DMS 273 (cell line): ENCODE results near the gene ARHGAP31.
"Not testable (repeated sequence)": the region's sequence is repeated elsewhere in the genome, so short reads cannot be mapped to it uniquely, and the experiment has no call there.

ENCODE experiments used
- DNase-seq: peaks from one replicate; lab custom pipeline; 2025; ENCODE audit not compliant: unreplicated experiment; lab: John Stamatoyannopoulos, UW

ARHGAP31 gene

DNA sequence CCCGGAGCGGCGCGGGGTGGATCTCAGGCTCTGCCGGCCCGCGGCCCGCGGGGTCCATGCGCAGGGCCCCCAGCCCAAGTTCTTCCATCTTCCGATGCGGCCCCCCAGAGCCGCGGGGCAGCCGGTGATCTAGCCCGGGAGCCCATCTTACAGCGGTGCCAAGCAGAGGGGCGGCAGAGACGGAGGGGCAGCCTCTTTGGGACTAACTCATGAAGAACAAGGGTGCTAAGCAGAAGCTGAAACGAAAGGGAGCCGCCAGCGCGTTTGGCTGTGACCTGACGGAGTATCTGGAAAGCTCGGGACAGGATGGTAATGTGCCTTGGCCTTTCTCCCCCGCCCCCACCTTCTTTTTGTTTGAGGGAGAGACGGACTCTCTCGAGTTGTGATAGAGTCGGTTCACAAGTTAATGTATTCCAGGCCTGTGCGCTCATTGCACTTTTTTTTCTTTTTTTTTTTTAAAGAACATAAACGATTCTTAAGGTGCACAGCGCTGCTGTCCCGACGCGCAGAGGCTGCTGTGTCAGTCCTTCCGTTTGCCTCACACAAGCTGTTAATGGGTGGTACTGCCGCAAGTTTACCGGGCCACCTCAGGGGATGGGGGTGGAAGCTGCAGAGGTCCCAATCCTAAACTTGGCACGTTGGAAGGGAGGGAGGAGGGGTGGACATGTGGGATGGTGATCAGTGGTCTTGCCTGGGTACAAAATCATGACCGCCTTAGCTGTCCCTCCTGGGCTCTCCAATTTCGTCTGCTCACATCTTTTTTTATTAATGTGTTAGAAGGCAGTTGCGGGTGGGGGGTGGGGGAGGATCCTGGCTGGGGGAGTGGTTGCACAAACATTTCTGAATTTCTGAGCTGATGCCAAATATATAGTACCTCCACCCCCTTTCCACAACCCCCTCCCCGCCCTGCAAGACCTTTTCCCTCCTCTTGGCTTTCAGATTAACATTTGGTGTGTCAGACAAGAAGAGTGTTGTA lies 801 bp downstream of the ARHGAP31 start:
- peak; percentile 90 for DNase-seq

DNA sequence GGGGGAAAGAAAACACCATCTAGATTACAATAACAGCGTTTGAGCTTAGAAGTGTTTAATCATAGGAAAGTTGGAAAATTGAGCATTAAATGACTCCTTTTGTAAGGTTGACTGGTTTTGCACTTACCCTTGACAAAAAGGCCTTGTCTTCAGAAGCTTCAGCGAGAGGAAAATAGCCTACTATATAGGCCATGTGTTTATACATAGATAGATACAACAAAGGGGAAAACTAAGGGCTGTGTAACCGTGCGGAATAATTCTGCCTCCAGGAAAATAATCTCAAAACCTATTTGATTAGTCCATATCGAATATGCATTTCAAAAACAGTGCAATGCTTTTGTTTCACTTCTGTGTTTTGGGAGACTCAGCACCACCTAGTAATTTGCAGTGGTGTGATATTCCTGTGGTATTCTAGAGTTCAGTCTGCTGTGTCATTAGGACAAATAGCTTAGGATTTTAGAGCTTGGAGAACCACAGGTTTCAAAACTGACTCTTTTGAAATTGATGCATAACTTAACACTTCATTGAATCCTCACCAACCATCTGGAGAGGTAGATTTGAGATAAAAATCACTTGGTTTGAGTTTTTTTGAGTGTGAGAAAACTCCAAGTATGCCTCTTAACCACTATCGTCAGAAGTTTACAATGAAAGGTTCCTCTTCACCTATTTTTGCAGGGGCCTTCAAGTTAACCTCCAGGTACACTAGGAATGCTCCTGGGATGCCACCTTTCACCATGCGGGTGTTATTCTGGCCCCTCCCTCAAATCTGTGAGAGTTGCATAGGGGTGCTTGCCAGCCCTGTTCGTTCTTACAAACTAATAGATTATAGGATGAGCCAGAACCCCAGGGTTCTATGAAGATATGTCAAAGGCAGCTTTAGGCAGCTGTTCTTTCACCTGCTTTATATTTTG lies 1.9 kb downstream of the ARHGAP31 start:
- DNase-seq: peak; percentile 54

DNA sequence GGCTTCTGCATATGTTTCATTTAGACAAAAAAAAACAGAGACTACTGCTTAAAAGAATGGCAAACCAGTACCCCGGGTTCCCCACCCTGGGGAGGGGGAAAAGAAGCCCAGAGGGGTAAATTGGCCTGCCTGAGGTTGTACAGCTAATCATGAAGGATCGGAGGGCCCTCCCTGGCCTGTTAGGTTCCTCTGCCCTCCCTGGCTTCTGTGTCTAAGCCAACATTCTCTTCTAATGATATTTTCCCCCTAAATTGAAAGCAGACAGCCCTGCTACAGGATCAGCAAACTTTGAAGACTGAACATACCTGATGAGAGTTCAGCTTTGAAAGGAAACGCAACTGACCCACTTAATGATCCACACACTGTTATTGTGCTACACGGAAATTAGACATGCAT lies 2.5 kb downstream of the ARHGAP31 start:
- DNase-seq: no peak

DNA sequence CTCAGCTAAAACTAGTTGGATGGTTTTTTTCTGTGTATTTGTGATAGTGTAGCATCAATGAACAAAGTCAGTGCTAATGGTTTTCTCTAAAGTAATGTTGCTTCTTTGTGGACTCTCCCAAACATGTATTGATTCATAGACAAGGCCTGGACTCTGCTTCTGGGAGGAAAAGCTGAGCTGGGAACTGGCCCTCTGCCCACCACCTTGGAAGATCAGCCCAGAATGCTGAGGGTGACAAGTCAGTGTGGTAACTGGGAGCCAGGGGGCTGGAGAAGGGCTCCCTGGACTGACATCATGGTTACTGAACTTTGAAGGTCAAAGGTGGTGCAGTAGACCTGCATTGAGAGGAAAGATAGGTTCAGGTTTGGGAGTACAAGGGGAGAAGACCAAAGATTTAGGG lies 3.0 kb downstream of the ARHGAP31 start:
- DNase-seq: no peak

DNA sequence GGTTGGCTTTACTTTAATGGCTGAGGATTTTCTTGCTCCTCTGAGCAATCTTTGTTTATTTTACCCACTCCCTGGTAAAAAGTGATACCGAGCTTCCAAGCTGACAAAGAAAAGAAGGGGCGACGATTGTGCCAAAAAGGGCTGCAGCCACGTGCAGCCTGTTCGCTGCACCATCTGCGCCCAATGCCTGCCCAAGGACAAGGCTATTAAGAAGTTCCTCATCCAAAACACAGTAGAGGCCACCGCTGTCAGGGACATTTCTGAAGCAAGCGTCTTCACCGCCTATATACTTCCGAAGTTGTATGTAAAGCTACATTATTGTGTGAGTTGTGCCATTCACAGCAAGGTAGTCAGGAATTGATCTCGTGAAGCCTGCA lies 4.4 kb downstream of the ARHGAP31 start:
- DNase-seq: no peak

DNA sequence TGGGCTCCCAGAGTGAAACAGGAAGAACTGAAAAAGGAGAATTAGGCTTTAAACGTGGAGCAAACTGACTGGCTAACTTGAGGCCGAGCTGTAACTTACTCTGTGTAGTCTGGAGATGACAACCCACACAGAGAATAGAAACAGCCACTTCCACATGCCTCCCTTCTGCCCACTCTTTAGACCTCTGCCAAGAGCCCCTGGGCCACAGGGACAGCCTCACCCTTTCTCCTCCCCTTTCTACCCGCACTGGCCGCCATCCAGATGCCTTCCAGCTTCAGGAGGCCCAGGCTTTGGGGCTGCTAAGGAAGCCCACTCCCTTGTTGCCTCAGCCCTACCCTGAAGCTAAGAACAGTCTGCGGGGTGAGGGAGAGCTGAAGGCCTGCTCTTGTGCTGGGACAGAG lies 6.8 kb downstream of the ARHGAP31 start:
- peak; percentile 35 for DNase-seq

DNA sequence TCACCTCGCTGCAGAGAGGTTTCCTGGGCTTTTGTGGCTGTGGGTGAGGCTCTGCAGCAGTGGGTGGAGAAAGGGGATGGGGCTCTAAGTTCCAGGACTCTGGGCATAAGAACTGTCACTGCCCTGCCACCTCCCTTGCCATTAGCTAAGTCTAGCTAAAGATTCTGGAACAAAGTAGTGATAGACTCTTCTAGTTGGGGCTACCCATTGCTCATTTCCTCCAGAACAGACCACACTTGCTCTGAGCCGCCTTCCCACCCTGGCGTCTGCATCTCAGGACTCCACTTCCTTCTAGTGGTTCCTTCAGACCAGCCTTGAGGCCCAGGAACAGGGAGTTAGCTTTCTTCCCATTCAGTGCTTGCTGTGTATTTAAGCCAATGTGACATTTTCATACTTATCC lies 7.5 kb downstream of the ARHGAP31 start:
- no peak for DNase-seq

DNA sequence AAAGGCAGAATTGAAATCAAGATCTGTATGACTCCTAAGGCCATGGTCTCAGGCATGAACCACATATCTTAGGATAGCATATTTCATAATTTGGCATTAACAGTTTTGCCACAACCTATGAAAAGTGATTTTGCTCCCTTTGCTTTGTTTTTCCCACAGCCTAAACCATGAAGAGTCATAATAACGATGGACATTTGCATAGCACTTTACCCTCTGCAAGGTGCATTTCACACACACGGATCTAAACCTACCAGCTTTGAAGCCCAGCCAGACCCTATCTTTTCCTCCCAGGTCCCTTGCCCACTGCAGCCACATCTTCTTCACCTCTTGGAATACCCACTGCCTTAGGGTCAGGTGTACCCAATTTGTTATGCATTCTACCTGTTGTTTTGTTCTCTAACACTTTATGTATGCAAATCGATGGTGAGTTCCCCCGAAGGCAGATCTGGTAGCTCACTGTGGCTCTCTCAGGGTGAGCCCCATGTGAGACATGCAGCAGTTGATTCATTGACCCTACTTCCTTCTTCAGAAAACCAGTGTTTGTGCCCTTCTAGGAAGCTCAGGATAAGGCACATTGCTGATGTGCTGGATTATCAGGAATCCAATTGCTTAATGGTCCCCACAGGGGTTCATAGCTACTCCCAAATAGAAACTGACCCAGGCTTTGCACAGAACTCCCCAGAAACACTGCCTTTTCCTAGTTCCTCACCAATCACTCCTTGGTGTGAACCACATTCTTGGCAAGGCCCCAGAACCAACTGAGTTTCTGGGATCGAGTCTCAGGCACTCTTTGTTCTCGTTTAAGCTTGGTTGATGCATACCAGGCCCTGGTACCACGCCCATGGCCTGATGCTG lies 8.7 kb downstream of the ARHGAP31 start:
- DNase-seq: no peak

DNA sequence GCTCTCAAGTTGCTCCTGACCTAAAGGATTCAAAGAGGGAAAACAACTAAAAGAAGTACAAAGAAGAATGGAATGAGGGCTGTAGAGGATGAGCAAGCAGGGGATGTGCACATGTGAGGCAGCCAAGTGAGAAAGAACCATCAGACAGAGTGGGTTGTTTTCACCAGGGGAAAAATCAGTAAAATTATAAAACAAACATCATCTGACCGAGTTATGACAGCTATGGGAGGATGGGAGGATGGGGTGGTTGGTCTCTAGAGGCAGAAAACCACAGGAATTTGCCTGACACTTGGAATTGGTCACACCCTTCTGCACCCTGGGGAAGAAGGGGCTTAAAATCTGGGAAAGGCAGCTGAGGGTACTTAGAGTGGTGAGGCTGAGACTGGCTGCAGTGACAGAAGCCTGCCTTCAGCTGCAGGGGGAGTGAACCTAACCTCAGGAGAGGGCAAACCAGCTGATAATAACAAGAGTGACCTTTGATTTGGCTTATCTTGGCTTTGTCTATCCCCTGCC lies 10.1 kb downstream of the ARHGAP31 start:
- DNase-seq: no peak

DNA sequence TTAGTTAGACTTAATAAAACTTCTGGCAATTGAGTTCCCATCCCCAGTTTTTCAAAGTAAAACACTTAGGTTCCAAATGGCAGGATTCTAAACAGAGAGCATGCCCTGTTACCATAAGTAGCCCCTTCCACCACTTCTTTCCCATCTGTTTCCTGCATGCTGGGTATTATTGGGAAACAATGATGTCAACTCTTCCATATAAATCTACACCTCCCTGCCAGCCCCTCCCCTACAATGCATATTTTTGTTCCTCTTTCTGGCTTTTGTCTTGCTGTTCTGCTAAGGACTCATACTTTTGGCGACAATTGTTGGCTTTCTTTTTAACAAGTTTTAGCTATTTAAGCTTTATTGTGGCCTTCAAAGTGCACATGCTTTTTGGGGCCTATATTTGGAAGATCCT lies 11.1 kb downstream of the ARHGAP31 start:
- peak; percentile 67 for DNase-seq

DNA sequence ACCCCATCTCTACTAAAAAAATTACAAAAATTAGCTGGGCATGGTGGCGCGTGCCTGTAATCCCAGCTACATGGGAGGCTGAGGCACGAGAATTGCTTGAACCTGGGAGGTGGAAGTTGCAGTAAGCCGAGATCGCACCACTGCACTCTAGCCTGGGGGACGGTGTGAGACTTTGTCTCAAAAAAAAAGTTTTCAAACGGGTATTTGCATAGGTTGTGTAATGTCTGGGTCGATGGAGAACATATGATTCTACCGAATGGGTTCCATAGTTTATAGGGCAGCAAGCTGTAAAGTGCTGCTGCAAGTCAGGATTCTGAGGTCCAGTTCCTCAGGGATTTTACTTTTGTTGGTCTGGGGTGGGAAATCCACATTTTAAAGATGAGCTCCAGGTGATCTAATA lies 12.2 kb downstream of the ARHGAP31 start:
- DNase-seq: not testable (repeated sequence)

DNA sequence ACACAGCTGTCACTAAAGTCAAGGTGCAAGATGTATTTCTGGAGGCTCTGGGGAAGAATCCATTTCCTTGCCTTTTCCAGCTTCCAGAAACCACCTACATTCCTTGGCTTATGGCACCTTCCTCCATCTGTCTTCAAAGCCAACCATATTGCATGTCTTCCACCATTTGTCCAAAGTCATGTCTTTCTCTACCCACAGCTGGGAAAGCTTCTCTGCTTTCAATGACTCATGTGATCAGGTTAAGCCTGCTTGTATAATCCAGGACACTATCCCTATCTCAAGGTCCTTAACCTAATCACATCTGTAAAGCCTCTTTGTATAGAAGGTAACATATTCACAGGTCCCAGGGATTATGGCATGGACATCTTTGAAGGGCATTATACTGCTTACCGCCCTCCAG lies 14.2 kb downstream of the ARHGAP31 start:
- peak; percentile 49 for DNase-seq

DNA sequence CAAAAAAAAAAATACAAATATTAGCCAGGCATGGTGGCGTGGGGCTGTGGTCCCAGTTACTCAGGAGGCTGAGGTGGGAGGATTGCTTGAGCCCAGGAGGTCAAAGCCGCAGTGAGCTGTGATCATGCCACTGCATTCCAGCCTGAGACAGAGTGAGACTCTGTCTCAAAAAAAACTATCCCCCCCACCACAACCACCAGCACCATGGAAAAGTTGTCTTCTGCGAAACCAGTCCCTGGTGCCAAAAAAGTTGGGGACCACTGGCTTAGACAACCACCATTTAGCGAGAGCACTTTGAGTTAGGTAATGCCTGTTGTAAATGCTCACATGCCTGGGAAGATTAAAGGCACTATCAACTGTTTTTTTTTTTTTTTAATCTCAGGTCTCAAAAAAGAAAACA lies 15.4 kb downstream of the ARHGAP31 start:
- no peak for DNase-seq

DNA sequence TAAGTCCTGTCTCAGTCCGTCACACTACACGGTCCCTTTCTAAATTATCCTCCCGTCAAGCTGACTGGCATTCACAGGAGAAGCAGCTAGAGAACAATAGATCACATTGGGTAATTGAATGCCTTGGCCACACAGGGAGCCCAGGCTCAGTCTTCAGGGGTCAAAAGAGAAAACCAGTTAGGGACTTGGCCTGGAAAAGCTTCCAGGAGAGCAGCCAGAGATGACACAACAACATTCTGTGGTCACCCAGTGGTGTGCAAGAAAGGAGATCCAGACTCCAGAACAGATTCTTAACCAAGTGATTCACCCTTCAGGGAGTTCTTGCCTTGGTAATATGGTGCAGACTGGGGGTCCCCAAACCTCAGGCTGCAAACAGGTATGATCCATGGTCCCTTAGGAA lies 15.9 kb downstream of the ARHGAP31 start:
- DNase-seq: no peak

DNA sequence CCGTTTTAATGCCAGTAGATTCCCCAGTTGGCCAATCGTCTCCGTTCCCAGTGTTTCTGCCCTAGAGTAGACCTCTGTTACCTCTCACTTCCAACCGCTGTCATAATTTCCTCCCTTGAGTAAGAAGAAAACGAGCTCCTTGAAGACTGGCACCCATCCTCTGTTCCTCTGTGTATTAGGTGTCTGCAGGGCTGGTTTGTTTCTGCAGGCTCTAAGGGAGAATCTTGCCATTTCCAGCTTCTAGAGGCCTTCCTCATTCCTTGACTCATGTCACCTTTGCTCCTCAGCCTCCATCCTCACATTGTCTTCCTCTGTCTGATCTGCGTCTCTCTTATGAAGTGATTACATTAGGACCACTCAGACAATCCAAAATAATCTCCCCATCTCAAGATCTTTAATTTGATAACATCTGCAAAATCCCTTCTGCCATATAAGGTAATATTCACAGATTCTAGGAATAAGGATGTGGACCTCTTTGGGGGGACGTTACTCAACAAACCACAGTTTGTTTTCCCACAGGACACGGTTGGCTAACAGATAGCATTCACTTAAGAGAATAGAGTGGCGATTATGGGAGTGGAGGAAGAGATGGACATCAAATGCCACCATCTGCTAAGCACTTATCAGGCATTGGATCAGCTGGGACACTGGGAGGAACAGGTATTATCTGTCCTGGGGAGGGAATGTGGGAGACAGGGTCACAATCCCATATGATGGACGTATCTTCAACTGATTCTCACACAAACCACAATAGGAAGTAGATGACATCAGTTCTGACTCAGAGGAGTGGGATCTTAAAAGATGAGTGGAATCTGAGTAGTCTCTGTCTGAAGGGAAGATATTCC lies 17.1 kb downstream of the ARHGAP31 start:
- DNase-seq: no peak

DNA sequence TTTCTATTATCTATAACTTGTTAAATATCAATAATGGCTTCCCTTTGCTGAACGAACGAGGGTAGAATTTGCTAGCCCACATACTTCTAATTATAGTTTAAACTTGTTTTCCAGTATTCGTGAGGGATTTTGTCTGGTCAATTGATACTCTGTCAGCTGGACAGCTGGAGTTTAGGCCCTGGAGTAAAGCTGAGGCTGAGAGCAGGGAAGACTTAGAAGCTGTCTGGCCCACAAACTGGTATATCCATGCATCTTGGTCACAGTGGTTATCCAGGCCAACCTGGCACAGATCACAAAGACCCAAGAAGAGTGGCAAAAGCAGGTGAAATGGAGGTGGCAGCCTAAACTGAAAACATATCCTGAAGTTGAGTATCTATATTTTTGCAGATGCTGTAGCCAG lies 19.3 kb downstream of the ARHGAP31 start:
- DNase-seq: no peak

DNA sequence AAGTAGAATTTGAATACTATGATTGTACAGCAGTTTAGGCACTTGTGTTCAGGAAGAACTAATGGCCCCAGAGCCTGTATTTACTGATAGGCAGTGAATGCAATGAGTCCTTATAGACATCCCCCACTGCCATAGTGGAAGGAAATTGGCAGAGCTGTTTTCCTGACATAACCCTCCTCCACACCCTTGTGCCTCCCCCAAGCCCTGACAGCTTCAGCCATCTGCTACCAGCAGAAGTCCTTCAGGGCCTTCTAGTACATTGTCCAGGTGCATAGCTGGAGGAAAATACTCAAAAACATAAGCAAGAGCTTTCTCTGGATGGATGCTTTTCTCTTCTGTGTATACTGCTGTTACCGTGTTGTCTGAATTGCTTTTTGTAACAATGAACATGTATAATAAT lies 20.6 kb downstream of the ARHGAP31 start:
- peak; percentile 92 for DNase-seq

DNA sequence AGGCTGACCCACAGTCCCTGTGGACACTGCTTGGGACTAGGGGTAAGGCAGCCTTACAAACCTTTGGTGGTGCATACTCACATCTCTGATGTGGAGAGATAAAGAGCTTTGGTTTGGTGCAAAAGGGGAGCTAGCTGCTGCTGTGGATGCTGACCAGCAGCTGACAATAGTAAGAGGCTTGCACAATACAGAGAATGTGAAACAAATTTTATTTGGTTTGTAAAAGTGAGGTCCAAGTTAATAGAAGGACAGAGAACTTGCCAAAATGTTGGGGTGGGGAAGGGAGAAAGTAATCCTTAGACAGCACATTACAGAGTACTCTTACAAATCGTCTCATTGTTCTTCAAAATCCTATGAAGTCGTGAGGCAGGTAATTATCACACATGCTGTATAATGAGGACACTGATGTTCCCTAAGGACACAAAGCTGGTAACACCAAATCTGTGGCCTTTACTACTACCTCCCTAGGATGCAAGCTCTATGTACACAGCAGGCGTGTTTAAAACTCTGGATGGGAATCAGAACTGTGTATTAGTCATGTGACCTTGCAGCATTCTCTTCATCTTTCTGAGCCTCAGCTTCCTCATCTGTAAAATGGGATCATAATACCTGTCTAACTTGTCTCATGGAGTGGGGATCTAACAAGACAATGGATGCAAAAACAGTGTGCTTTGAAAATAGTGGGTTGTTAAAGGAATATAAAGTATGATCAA lies 21.6 kb downstream of the ARHGAP31 start:
- DNase-seq: no peak

DNA sequence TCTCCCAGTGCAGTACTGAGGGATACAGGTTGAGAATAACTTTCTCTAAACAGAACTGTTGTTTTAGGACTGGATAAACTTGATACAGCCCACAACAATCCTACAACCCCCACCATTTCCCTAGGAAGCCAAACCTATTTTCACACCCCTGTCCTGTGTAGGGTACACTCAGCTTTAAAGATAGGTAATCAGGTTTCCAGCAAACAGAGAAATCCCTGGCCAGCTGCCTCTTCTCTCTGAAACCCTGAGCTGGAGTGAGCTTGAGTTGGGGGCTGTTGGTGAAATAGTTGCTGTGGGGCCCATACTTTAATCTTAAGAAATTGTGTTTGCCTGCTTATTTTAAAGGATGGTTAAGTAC lies 22.1 kb downstream of the ARHGAP31 start:
- DNase-seq: no peak
